Epithelial cell of esophagus (primary cell): ENCODE measurements around the gene AGBL1.
A peak's percentile ranks its signal among the peaks of the same experiment; 100 is the strongest.

Source experiments
- DNase-seq: peaks from one replicate; pipeline ENCODE4 v3.0.0; 2010; ENCODE audit warnings: low read depth
- H3K4me3 ChIP-seq: 2 replicates; pipeline ENCODE4 v1.5.1; 2011; ENCODE audit warnings: mild to moderate bottlenecking, low read length, control low read depth
- TF ChIP-seq, protein P1 (sequence below): IDR thresholded peaks from 2 replicates; pipeline ENCODE4 v1.5.1; 2011; ENCODE audit warnings: low read depth, mild to moderate bottlenecking, low read length, control low read depth, inconsistent platforms; ENCODE audit not compliant: insufficient read depth; ENCODE audit errors: missing control alignments

AGBL1 gene

DNA sequence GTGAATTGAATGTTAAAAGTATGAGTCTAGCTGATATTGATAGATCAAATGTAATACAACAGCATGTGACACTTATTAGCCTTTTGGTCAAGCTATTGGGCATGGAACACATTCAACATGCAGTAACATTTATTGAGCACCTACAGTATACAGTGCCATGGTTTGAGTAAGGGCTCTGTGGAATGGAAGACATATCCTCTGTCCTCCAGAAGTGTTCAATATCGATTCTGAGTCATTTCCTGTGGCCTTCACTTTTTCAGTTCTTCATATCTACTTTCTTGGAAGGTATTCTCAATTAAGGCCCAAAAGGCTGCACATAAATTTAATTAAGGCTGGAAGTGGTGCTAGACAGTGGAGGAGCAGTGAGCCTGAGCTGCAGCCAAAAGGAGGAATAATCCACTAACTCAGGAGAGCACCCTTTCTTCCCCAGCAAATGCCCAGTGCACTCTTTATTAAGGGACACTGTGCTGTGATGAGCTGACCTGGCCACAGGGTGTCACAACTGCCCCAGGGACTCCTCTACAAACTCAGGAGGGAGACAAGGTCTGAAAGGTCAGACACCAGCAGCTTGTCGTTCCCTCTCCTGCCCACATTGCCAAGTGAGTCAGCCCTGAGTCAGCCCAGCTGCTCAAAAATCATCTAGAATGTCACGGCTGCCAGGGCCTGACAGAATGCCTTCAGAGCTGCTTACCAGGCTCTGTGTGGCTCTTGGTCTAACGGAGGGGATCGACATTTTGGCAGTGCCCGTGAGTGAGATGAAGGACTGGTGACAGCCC lies 544.8 kb downstream of the AGBL1 start:
- no peak overlapping the region for H3K4me3 ChIP-seq
- peak; percentile 95 for DNase-seq
- TF ChIP-seq, protein P1, sequence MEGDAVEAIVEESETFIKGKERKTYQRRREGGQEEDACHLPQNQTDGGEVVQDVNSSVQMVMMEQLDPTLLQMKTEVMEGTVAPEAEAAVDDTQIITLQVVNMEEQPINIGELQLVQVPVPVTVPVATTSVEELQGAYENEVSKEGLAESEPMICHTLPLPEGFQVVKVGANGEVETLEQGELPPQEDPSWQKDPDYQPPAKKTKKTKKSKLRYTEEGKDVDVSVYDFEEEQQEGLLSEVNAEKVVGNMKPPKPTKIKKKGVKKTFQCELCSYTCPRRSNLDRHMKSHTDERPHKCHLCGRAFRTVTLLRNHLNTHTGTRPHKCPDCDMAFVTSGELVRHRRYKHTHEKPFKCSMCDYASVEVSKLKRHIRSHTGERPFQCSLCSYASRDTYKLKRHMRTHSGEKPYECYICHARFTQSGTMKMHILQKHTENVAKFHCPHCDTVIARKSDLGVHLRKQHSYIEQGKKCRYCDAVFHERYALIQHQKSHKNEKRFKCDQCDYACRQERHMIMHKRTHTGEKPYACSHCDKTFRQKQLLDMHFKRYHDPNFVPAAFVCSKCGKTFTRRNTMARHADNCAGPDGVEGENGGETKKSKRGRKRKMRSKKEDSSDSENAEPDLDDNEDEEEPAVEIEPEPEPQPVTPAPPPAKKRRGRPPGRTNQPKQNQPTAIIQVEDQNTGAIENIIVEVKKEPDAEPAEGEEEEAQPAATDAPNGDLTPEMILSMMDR, result peak; percentile 70

DNA sequence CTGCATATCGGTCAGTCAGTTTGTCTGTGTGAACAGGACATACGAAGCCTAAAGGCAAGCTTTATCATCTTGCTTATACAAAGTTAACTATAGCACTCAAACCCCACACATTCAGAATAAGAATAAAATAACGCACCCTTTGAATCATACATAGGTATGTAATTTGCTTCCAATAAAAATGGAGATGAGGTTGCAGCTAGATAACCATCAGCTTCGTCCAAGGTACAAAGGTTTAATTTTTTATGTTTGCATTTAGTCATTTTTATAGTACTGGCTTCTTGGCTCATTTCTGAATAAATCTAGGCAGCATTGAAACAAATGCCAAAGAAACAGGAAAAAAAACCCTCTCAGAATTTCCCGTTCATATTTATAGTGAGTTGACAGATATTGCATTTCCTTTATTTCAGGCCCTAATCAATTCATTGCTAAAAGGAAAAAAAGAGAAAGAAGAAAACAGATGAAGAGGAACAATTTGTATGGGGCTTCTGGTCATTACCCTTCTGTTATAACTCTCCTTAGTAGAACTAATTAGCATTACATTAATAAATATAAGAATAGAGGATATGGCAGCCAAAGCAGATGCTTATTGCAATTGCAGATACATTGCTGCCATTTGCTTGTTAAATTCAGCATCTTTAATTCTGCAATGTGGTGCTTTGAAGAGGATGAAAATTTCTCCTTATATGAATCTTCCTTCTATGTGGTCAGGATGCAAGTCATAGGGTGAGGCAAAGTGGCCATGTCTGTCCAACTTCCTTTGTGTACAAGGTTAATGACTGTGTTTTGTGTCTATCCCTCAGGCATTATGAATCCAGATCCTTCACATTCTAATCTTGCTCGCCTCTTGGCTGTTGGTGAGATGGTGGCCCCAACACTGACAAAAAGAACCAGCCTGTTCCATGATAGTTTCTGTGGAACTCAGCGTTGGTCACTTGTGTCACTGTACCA lies 550.0 kb downstream of the AGBL1 start:
- no peak for DNase-seq
- H3K4me3 ChIP-seq, result no peak overlapping the region
- TF ChIP-seq, protein P1, result no peak

DNA sequence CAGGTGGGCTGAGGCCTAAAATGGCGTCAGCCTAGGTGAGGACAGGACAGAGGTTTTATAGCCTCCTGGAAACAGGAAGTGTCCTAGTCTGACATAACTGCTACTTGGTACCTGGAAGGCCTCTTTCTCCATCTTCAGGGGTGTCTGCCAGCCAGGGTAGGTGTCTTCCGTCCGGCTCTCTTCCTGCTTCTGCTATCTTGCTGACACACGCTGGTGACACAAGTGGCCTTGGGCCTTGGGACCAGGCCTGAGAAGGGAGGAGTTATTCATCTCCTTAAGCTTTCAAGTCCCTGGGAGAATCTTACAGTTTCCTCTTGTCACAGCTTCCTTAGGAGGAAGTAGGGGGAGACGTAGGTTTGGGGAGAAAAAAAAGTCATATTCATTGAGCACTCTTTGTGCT lies 551.3 kb downstream of the AGBL1 start:
- no peak for DNase-seq
- TF ChIP-seq, protein P1, result no peak
- H3K4me3 ChIP-seq, result no peak overlapping the region

DNA sequence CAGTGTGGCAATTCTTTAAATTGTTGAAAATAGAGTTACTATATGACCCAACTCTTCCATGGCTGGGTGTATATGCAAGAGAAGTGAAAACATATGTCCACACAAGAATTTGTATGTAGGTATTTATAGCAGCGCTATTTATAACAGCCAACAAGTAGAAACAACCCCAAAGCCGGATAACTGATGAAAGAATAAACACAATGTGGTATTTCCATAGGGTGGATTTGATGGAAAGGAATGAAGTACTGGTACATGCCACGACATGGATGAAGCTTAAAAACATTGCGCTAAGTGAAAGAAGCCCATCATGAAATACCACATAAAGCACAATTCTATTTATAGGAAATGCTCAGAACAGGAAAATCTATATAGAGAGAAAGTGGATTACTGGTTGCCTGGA lies 554.5 kb downstream of the AGBL1 start:
- TF ChIP-seq, protein P1, result no peak
- H3K4me3 ChIP-seq, result no peak overlapping the region
- peak; percentile 76 for DNase-seq

DNA sequence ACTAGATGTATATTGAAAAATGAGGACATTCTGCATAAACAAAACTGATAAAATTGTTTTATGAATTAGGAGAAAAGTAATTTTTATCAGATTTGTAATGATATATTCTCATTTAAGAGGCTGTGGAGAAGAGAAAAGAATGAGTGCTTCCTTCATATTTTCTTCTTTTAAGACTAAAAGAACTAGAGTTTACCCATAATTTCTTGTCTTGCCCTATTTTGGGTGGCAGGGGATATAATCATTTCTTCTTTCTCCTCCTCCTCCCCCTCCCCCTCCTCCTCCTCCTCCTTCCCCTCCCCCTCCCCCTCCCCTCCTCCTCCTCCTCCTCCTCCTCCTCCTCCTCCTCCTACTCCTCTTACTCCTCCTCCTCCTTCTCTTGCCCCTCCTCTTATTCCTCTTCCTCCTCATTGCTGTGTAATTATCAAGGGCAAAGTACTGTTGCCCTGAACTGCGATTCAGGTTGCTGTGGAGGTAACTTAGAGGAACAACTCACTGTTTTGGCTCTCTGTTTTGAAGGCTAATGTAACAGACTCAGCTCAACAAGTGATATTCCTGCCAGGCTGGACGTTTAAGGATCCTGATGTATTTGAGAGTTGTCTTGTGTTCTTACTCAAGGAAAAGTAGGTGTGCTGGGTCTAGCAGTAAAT lies 555.4 kb downstream of the AGBL1 start:
- no peak for DNase-seq
- no peak overlapping the region for H3K4me3 ChIP-seq
- TF ChIP-seq, protein P1, result no peak

DNA sequence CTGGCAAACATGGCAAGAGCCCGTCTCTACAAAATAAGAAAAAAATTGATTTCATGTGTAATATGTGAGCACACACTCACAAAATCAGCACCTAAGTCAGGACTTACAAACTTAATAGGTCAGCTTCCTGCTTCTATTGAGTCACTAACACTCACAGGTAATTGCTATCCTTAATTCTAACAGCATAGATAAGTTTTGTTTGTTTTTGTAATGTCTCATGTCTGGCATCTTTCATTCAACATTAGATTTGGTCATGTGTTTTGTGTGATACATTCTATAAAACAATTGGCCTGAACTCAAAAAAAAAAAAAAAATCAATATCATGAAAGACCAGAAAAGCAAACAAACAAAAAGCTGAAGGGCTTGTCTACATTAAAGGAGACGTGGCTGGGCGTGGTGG lies 564.7 kb downstream of the AGBL1 start:
- DNase-seq, result peak; percentile 75
- TF ChIP-seq, protein P1, result no peak
- no peak overlapping the region for H3K4me3 ChIP-seq
